HG02678 (cell line): ENCODE measurements around the gene DEFB129.
"Not testable (repeated sequence)": the region's sequence is repeated elsewhere in the genome, so short reads cannot be mapped to it uniquely, and the experiment has no call there.

Experiments used
- ATAC-seq: cut with Tn5 transposase; IDR thresholded peaks from one replicate; pipeline ENCODE4 v1.9.1; 2021; ENCODE audit warnings: mild to moderate bottlenecking, moderate library complexity; ENCODE audit not compliant: unreplicated experiment

The DEFB129 gene

DNA sequence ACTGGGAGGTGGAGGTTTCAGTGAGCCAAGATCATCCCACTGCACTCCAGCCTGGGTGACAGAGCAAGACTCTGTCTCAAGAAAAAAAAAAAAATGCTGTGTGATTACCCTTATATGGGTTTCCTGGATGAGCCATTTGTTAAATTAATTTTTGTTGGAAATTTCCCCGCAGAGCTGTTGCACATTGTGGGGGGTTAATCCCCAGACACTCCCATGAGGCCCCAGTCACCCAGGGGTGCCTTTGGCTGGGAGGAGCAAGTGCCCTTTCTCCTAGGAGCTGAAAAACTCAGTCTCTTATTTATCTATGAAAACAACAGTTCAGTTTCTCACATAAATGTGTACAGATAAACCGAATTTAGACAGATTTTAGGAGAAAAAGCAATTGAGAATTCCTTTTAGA is 25.7 kb downstream of the DEFB129 start:
- ATAC-seq, result no peak

DNA sequence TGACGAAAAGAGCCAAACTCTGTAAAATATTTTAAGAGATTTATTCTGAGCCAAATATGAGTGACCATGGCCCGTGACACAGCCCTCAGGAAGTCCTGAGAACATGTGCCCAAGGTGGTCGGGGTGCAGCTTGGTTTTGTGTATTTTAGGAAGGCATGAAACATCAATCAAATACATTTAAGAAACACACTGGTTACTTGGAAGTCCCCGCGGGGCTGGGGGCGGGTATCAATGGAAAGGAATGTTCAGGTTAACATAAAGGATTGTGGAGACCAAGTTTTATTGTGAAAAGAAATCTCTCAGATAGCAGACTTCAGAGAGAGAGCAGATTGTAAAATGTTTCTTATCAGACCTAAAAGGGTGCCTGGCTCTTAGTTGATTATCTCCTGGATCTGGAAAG is 26.4 kb downstream of the DEFB129 start:
- ATAC-seq, result not testable (repeated sequence)

DNA sequence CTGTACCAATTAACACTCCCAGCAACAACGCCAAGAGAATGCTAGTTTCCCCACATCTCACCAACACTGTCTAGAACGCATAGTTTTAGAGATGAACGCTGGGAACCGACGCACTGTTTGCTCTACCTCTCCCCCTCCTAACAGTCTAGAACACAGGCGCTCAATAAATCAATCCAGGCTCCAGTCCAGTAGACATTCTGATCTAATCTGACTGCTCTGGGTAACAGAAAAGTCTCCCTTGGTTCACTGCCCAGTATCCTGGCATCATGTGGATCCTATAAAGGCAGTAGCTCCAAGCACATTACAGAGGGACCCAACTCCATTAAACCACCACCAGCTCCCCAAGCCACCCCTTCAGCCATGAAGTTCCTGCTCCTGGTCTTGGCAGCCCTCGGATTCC is 30.4 kb downstream of the DEFB129 start, which contains the start of gene DEFB132:
Gene DEFB132 (plus strand): TSS at position 306 of the 400 bp plus-strand sequence. CDS start 55 bp downstream, at position 361.
- no peak for ATAC-seq

DNA sequence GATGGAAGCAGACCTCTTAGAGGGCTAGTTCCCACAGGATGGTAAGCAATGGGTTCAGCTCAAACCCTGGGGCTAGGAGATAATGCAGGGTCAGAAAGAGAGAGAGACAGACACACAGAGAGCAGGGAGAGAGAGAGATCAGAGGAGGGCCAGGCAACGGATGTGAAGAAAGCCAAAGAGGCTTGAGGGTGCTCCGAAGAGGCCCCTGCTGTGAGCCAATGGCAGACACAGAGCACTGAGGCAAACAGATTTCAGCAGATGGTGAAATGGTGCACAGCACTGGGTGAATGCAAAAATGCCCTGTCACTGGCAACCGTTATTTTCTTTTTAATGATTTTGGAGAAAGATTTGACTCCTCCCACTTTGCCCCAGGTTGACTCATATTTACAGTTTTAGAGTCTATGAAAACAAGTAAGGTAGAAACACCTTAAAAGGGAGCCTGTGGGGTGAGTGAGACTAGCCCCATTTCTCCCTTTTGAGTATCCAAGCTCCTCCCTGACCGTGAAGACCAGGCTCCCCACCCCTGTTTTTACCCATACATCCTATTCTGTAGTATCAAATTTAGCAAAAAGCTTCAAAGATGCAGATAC is 31.3 kb downstream of the DEFB129 start:
- no peak for ATAC-seq

DNA sequence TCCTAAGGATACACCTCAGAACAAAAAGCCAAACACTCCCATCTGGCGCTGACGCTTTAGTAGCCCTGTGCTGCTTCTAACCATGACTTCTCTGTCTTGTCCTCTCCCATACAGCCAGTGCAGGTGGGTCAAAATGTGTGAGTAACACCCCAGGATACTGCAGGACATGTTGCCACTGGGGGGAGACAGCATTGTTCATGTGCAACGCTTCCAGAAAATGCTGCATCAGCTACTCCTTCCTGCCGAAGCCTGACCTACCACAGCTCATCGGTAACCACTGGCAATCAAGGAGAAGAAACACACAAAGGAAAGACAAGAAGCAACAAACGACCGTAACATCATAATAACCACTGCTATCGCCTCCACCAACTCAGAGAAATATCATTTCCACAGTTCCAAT is 31.9 kb downstream of the DEFB129 start:
- ATAC-seq, result no peak

DNA sequence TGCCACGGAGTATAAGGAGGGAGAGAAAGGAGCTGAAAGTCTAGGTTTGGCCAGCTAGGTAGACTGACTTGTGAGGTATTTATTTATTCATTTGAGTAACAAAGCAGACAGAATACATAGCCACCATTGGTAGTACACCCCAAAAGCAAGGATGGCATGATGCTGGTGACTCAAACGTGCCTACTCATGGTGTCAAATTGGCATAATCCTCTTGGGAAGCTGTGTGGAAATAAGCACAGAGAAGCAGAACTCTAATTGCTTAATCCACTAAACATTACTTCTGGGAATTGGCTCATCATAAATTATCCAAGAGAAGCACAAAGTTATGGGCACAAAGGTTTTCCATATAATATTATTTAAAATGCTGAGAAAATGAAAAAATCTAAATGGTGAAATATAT is 32.9 kb downstream of the DEFB129 start:
- ATAC-seq, result no peak

DNA sequence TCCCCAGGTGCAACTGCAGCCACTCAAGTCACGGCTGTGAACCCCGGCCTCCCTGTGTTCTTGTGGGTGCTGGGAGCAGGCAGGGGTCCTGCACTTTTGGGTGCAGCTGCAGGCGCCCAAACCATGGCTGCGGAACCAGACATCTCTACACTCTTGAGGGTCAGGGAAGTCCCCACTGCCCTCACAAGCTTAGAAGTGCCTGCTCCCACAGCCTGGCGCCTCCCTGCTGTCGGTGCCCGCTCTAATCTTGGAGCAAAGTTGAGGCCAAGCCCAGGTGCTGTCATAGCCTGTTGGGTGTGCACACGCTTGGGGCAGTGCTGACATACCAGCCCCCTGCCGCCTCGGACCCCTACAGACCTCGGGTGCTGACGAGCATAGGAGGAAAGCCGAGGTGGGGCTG is 36.6 kb downstream of the DEFB129 start:
- ATAC-seq, result no peak

DNA sequence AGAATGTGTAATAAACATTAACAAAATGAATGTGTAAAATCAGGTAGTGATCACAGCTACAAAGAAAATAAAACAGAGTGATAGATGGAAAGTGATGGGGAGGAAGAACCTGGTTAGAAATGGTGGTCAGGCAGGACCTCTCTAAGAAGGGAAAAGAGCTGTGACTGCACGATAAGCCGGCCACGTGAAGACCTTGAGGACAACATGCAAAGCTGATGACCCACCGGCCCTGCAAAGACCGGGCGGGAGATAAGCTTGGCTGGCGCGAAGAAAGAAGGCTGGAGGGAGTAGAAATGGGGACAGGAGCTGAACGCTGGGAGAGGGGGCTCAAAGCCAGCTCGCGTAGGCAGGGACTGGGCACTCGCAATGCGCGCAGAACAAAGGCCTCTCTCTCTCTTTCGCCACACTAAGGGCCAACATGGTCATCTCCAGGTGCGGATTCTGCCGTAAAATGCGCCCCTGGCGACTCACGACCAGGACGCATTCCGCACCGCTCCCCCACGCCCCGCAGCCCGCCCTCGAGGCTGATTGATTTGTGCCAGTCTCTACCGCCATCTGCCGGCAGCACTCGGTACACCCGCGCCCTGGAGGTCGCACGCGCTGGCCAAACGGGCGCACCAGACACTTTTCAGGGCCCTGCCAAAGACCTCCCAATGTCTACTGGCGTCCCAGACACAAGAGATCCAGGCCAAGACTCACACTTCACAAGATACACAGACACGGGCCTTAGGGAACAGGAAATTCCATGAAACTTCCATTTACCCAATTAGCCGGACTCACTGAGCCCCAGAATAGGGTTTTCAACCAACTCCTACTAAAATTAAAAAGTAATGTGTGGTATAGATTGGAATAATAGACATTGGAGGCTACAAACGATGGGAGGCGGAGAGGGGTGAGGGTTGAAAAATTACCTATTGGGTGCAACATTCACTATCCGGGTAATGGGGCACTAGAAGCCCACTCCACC is 39.8 kb downstream of the DEFB129 start:
- peak; percentile 90 for ATAC-seq

DNA sequence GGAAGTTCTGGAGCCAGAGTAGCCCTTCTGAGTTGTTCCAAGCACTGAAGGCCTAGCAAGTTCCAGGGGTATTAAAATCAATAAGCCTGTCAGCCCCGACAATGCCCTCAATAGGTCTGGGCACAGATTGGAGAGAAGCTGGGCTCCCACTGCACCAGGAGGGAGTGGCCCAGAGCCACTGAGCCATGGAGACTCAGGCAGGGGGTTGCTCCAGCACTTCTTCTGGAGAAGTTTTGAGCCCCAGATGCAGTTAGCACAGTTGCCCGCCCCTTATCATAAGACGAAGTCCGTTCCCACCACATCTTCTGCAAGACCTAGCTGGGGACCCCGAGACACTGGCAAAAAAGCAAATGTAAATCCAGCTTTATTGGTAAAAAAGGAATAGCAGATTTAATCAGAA is 43.5 kb downstream of the DEFB129 start:
- no peak for ATAC-seq

DNA sequence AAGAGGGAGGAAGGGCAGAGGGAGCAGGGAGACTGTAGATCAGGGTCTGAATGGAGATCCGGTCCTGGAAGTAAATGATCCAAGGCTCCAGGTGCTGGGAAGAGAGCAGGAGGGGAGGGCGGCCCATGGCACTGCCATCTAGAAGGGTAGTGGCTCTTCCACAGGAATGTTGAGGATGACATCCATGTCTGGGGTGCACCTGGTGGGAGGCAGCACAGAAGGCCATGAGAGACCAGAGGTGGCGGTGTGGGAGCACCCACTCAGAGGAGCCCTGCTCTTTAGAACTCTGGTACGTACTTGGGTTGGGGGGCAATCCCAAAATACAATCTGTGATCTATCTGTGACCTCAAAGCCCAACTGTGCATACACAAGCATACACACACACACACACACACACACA is 44.0 kb downstream of the DEFB129 start:
- ATAC-seq, result no peak

DNA sequence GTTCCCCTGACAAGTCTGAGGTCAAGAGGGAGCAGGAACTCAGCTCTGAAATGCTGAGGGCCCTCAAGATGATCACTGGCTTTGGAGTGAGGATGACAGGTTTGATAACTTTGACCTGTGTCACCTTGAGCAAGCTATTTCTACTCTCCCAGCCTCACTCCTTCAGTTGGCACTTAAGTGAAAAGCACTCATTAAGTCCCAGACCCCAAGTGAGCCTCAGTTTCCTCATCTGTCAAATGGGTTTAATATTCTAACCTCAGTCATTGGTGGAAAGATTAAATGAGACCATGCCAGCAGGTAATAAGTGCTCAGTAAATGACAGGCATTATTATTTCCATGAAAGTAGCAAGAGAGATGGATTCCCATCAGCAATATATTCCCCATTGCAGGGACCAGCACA is 44.5 kb downstream of the DEFB129 start:
- ATAC-seq, result no peak

DNA sequence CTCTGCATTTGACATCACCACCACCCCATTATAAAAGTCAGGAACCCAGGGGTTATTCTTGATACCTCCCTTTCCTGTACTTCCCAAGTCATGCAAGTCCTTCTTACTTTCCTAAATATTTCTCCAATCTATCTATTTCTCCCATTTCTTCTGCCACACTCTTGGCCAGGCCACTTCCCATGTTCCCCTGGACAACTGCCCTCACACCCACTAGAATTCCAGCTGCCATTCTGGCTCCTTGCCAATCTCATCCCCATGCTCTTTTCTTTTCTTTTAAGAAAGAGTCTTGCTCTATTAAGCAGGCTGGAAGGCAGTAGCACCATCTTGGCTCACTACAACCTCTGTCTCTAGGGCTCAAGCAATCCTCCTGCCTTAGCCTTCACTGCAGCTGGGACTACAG is 45.7 kb downstream of the DEFB129 start:
- no peak for ATAC-seq

DNA sequence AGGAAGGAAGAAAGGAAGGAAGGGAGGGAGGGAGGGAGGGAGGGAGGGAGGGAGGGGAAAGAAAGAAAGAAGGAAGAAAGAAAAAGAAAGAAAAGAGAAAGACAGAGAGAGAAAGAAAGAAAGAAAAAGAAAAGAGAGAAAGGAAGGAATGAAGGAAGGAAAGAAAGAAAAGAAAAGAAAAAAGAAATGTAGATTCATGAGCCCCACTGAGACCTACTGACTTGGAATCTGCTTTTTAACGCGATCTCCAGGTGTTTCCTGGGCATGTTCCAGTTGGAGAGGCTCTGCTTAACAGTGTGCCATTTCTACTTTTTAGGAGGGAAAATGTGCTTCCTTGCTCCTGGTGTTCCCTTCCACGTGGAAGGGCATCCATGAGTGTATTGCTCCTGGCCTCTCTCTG is 46.8 kb downstream of the DEFB129 start:
- no peak for ATAC-seq

DNA sequence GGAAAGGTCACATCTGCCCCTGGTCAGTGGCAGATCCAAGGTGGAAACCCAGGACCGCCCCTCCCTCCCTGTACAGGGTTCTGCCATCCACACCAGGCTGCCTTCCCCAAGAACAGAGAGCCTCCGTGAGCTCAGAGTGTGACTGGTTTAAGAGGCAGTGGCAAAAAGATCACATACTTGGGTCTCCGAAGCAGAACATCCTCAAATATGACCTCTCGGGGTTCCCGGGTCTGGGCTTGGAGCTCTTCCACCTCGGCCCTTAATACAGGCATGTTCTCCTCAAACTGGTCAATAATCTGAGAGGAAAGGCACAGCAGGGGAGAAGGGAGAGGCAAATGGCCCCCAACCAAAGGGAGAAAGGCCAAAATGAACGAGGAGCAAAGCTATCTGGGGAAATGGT is 48.7 kb downstream of the DEFB129 start:
- no peak for ATAC-seq

DNA sequence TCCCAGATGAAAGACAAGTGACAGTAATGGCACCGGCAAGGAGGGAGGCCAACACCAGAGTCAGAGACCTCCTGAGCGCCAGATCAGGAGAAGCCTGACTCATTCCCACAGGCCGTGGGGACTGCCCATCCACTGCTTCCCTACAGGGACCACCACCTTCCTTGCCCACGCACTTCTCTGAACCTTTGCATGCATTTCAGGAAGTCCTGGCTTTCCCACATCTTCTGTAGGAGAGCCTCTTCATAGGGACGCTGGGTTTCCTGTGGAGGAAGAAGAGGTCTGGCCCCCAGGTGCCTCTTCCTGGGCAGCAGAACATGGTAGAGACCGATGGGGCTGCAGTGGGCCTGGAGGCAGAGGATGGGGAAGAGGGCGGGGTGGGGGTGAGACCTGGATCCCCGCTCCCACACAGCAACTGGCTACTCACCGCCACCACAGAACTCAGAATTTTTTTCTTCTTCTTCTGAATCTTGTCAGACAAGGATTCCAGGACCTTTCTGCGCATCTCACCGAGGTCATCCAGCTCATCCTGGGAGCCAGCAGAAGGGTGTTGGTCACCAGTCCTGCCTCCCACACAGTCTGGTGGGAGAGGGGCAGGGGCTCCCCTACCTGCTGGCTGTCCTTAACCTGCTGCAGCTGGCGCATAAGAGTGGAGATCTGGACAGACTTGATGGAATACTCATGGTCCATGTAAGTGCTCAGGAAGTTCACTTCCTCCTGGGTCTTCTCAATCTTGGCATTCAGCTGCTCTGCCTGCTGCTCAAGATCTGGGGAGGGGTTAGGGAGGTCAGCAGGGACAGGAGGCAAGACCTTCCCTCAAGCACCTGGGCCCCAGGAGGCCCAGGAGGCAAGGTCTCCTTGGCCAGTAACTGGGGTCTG is 49.8 kb downstream of the DEFB129 start:
- no peak for ATAC-seq

DNA sequence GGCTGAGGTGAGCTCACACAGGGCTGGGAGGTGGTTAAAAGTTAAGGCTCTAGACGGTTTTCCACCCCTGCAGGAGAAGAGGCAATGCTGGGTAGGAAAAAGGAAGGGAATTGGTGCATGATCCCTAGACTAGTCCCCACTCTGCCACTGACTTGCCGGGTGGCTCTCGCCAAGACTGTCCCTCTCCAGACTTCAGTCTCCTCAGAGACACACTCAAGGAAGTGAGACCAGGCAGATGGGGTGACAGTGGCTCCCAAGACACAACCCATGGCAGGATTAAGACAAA is 50.4 kb downstream of the DEFB129 start:
- ATAC-seq, result no peak

DNA sequence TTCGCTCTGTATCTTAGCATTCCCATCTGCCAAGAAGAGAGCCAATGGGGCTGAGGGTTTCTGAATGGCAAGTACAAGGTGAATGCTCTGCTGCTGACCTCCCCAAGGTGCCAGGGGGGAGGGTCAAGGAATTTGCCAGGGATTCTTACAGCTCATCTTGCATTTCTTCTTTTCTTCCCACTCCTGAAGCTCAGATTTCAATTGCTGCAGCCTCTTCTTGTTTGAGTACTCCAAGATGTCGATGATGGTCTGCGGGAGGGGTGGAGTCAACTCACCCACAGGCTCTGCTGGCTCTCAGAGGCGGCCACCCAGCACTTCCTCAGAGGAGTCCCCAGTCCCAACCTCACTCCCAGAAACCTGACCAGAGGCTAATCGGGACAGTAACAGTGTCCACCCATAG is 51.1 kb downstream of the DEFB129 start:
- no peak for ATAC-seq

DNA sequence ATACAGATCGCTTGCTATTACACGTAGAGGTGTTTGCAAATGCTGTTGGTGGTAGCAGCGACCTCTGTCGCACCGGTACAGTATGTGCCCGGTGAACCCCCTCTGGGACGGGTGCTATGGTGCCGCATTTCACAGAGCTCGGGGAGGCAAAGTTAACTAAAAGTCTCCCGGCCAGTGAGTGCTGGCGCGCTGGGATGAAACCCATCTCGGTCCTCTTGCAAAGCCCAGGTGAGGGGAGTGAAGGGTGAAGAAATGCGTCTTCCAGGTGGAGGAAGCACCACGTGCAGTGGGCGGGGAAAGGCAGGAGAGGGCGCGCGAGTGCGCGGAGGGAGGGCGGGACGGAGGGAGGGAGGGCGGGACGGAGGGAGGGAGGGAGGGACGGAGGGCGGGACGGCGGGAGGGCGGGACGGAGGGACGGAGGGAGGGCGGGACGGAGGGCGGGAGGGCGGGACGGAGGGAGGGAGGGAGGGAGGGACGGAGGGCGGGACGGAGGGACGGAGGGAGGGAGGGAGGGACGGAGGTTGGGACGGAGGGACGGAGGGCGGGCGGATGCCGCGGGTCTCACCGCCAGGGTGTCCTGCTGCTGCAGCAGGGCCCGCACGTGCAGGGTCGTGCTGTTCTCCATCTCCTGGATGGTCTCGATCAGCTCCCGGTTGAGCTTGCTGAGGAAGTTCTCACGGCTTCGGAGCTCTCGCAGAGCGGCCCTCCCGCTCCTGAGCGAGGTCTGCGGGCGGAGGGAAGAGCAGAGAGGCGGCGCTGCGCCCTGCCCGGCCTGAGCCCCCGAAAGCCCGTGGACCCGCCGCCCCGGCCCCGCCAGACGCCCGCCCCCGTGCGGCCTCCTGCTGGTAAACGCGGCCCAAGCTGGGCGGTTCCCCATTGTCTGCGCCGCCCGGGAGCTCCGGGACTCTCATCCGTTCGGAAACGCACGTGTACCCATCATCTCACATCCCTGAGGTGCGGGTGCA is 51.8 kb downstream of the DEFB129 start:
- ATAC-seq, result no peak
